Gastroesophageal sphincter (tissue), 3 donors: Measurements from ENCODE around the gene RNF41.

Source experiments
- POLR2AphosphoS5 ChIP-seq: sonication (generic); formaldehyde crosslinking; IDR thresholded peaks from one replicate; pipeline ENCODE4 v1.6.1; 2017; ENCODE audit warnings: antibody characterized with exemption
- TF ChIP-seq, protein P1 (sequence below), 4 experiments: fragments of 200-600 bp in 2 of 4; fragments of 450-650 bp in 2 of 4; sonication (generic) in 1 of 4; IDR thresholded peaks; one replicate each; pipeline ENCODE4 v1.5.1; 2017 to 2019; ENCODE audit warnings: antibody characterized with exemption in 4 of 4, mild to moderate bottlenecking in 2 of 4, moderate library complexity in 2 of 4

DNA sequence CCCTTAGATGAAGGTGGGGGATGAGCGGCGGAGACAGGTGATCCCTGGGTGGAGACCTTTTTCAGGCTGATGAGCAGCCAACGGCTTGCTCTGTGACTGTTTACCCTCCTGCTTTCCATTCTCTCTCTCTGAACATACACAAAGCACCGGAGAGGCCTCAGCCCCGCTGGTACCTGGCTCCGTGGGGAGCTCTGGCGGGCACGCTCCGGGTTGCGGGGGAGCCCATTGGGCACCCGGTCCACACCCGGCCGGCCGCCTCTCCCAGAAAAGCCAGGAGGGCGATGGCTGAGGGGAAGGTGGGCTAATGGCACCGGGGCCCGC is 33.0 kb downstream of the RNF41 start:
- TF ChIP-seq POLR2AphosphoS5 = no peak
- TF ChIP-seq, protein P1, sequence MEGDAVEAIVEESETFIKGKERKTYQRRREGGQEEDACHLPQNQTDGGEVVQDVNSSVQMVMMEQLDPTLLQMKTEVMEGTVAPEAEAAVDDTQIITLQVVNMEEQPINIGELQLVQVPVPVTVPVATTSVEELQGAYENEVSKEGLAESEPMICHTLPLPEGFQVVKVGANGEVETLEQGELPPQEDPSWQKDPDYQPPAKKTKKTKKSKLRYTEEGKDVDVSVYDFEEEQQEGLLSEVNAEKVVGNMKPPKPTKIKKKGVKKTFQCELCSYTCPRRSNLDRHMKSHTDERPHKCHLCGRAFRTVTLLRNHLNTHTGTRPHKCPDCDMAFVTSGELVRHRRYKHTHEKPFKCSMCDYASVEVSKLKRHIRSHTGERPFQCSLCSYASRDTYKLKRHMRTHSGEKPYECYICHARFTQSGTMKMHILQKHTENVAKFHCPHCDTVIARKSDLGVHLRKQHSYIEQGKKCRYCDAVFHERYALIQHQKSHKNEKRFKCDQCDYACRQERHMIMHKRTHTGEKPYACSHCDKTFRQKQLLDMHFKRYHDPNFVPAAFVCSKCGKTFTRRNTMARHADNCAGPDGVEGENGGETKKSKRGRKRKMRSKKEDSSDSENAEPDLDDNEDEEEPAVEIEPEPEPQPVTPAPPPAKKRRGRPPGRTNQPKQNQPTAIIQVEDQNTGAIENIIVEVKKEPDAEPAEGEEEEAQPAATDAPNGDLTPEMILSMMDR (IDR thresholded peaks at IDR 0.05) = no peak
